ACC112 (cell line): ENCODE measurements around the gene C2CD3.

Experiments used
- H2AFZ ChIP-seq: fragments of 200-600 bp; sonication (generic); one replicate; pipeline ENCODE4 v1.6.0; 2017; ENCODE audit warnings: antibody characterized with exemption, low read length; ENCODE audit not compliant: unreplicated experiment
- H3K27ac ChIP-seq: fragments of 200-600 bp; sonication (generic); 2 replicates; pipeline ENCODE4 v1.5.1; 2014; ENCODE audit warnings: low read depth, mild to moderate bottlenecking, antibody characterized with exemption, low read length, moderate library complexity
- H3K27me3 ChIP-seq: fragments of 200-600 bp; sonication (generic); 2 replicates; pipeline ENCODE4 v1.6.1; 2014; ENCODE audit warnings: mild to moderate bottlenecking, antibody characterized with exemption, low read length, moderate library complexity, mixed read lengths; ENCODE audit not compliant: insufficient read depth
- H3K36me3 ChIP-seq: fragments of 200-600 bp; sonication (generic); 2 replicates; pipeline ENCODE4 v1.6.1; 2016; ENCODE audit warnings: mild to moderate bottlenecking, antibody characterized with exemption, low read length, moderate library complexity, mixed read lengths; ENCODE audit not compliant: insufficient read depth
- H3K4me1 ChIP-seq: fragments of 200-600 bp; sonication (generic); one replicate; pipeline ENCODE4 v1.6.1; 2016; ENCODE audit warnings: low read length, mixed read lengths; ENCODE audit not compliant: insufficient read depth, unreplicated experiment, control insufficient read depth
- H3K4me3 ChIP-seq: fragments of 200-600 bp; sonication (generic); 2 replicates; pipeline ENCODE4 v1.5.1; 2014; ENCODE audit warnings: mild to moderate bottlenecking, low read depth, low read length
- H3K79me2 ChIP-seq: fragments of 200-600 bp; sonication (generic); one replicate; pipeline ENCODE4 v1.6.0; 2016; ENCODE audit warnings: low read length; ENCODE audit not compliant: control insufficient read depth, unreplicated experiment, insufficient read depth

The C2CD3 gene

GRCh38 chr11:74004759-74005615, 165.8 kb downstream of the C2CD3 start:
- no peaks in the 10 kb centered on the region for H3K27me3 ChIP-seq
- H3K36me3 ChIP-seq = no peaks in the 10 kb centered on the region
- H2AFZ ChIP-seq = no peak overlapping the region
- no peaks in the 10 kb centered on the region for H3K79me2 ChIP-seq
- no peak overlapping the region for H3K27ac ChIP-seq
- no peak overlapping the region for H3K4me3 ChIP-seq
- no peaks in the 10 kb centered on the region for H3K4me1 ChIP-seq

DNA sequence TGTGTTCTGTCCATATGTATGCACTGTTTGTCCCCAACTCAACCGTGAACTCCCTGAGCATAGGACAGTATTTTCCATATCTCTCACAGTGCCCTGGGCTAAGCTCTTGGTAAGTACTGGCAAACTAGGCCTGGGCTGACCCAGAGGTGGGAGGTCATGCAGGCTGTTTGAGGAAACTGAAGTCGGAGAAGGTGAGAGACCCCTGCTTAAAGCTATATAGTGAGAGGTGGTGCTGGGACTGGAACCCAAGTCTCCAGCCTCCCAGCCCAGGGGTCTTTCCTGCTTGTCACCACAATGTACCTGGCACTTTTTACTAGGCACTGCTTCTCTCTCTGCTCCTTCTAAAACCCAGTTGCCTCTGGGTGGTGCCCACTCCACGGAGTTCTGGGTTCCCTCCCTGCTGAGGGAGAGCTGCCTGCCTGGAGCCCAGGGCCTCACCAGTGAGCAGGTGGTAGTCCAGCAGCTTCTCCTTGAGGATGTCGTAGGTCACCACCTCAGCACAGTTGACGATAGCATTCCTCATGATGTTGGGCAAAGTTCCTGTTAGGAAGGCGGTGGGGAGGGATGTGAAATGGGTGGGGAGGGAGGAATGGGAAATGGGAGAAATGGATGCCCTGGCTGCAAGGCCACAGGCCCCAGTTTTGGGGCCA, 166.6 kb downstream of the C2CD3 start:
- Histone ChIP-seq H3K4me1 (no peaks in the 10 kb centered on the region), H2AFZ (no peak overlapping the region), H3K27ac (no peak overlapping the region), H3K79me2 (no peaks in the 10 kb centered on the region), H3K36me3 (no peaks in the 10 kb centered on the region), H3K27me3 (no peaks in the 10 kb centered on the region), H3K4me3 (no peak overlapping the region)

GRCh38 chr11:74002832-74003231, 168.0 kb downstream of the C2CD3 start:
- H3K4me3 ChIP-seq = no peak overlapping the region
- H3K27me3 ChIP-seq = no peaks in the 10 kb centered on the region
- no peaks in the 10 kb centered on the region for H3K36me3 ChIP-seq
- no peaks in the 10 kb centered on the region for H3K79me2 ChIP-seq
- H3K27ac ChIP-seq = no peak overlapping the region
- H2AFZ ChIP-seq = no peak overlapping the region
- no peaks in the 10 kb centered on the region for H3K4me1 ChIP-seq

DNA sequence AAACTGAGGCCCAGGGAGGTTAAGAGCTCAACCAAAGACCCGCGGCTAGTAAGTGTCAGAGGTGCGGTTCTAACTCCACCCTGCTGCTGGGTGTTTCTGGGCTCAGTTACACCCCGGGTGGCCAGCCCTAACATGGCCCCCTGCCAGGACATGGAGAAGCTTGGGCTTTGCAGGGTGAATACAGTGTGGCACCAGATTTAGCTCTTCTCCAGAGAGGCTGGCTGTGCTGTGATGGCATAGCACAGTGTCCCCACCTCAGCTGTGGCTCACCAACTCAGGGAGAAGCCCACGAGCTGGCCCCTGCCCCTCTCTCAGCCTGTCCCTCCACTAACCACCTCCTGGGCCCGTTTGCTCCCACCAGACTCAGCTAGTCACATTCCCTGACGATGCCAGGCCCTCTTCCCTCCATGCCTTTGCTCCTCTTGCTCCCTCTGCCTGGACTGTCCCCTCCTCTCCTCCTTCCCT, 168.9 kb downstream of the C2CD3 start:
- H2AFZ ChIP-seq = no peak overlapping the region
- no peaks in the 10 kb centered on the region for H3K27me3 ChIP-seq
- no peaks in the 10 kb centered on the region for H3K4me1 ChIP-seq
- no peak overlapping the region for H3K4me3 ChIP-seq
- H3K27ac ChIP-seq = no peak overlapping the region
- no peaks in the 10 kb centered on the region for H3K79me2 ChIP-seq
- H3K36me3 ChIP-seq = no peaks in the 10 kb centered on the region

DNA sequence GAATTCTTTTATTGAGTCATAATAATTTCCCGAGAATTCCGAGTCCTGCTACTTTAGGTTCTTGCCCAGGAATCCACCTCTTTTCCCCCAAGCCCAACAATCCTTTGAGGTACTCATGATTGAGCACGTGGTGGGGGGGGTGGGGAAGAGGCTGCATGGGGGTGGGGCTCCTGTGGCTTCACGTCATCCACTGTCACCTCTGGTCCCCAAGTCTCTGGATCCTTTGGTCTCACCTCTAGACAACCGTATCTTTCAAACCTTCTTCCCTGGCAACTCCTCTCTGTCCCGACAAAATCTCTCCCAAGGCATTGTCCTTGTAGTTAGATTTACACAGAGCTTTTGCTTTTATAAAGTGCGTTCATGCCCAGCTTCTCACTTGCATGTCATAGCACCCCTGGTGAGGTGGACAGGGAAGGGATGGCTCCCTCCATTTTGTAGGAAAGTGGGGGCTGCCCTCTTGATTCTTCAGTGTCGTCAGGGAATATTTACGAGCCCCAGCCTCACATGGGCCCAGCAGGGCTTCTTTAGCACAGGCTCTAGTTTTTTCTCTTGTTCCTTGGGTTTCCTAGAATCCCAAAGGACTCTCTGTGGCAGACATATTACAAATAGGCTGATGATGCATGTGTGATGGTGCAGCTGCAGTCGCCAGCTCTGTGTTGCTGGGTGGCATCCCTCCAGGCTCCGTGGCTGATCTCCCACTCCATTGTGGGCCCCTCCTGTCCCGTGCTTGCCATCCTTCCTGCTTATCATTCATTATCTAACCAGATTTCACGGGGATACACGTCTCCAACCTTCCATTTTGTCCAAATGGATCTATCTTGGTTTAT, 170.3 kb downstream of the C2CD3 start:
- no peaks in the 10 kb centered on the region for H3K27me3 ChIP-seq
- no peaks in the 10 kb centered on the region for H3K36me3 ChIP-seq
- no peak overlapping the region for H3K4me3 ChIP-seq
- H2AFZ ChIP-seq = no peak overlapping the region
- no peak overlapping the region for H3K27ac ChIP-seq
- no peaks in the 10 kb centered on the region for H3K4me1 ChIP-seq
- no peaks in the 10 kb centered on the region for H3K79me2 ChIP-seq

GRCh38 chr11:73999581-74000306, 171.1 kb downstream of the C2CD3 start:
- no peak overlapping the region for H3K27ac ChIP-seq
- no peaks in the 10 kb centered on the region for H3K4me1 ChIP-seq
- H3K36me3 ChIP-seq = no peaks in the 10 kb centered on the region
- no peaks in the 10 kb centered on the region for H3K27me3 ChIP-seq
- H3K4me3 ChIP-seq = no peak overlapping the region
- no peaks in the 10 kb centered on the region for H3K79me2 ChIP-seq
- no peak overlapping the region for H2AFZ ChIP-seq

GRCh38 chr11:73998846-73999575, 171.8 kb downstream of the C2CD3 start:
- H2AFZ ChIP-seq = no peak overlapping the region
- no peaks in the 10 kb centered on the region for H3K36me3 ChIP-seq

DNA sequence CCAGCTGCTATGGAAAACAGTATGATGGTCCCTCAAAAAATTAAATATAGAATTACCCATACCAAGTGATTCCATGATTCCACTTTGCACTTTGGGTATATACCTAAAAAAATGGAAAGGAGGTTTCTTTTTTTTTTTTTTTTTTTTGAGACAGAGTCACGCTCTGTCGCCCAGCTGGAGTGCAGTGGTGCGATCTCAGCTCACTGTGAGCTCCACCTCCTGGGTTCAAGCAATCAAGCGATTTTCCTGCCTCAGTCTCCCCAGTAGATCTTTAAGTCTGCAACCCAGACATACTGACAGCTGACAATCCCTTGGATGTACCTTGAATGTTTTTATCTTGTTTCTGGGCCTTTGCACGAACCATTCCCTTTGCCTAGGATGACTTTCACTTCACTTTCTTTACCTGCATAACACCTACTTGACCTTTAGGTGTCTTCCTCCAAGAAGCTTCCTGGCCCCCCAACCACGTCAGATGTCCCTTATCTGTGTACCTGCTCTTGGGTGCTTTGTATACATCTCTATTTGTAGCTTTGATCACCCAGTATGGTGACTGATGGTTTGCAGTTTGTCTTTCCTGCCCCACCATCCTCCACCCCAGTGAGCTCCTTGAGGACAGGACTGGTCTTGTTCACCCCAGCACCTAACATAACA, 173.6 kb downstream of the C2CD3 start:
- no peaks in the 10 kb centered on the region for H3K4me1 ChIP-seq
- H3K27me3 ChIP-seq = no peaks in the 10 kb centered on the region
- no peaks in the 10 kb centered on the region for H3K36me3 ChIP-seq
- no peak overlapping the region for H2AFZ ChIP-seq
- H3K4me3 ChIP-seq = no peak overlapping the region
- H3K79me2 ChIP-seq = no peaks in the 10 kb centered on the region
- no peak overlapping the region for H3K27ac ChIP-seq

More at GRCh38 chr11:73998846-73999575, 171.8 kb downstream of the C2CD3 start:
- Histone ChIP-seq H3K27me3 (no peaks in the 10 kb centered on the region), H3K4me3 (no peak overlapping the region), H3K4me1 (no peaks in the 10 kb centered on the region), H3K27ac (no peak overlapping the region), H3K79me2 (no peaks in the 10 kb centered on the region)

DNA sequence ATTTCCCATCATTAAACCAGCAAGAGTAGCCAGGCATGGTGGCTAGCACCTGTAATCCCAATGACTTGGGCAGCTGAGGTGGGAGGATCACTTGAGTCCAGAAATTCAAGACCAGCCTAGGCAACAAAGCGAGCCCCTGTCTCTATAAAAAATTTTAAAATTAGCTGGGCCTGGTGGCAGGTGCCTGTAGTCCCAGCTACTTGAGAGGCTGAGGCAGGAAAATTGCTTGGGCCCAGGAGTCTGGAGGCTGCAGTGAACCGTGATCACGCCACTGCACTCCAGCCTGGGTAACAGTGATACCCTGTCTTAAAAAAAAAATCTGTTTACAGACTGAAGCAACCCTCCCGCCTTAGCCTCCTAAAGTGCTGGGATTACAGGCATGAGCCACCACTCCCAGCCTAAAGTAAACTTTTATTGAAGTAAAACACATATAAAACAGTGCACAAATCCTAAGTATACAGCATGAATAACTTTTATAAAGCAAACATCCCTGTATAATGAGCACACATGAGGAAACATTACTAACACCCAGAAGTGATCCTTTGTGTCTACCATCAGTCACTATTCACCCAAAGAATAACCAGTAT, 174.5 kb downstream of the C2CD3 start:
- H3K27ac ChIP-seq = no peak overlapping the region

More for the DNA sequence above, 174.5 kb downstream of the C2CD3 start:
- no peaks in the 10 kb centered on the region for H3K79me2 ChIP-seq
- no peaks in the 10 kb centered on the region for H3K4me1 ChIP-seq
- no peaks in the 10 kb centered on the region for H3K27me3 ChIP-seq
- no peak overlapping the region for H2AFZ ChIP-seq
- H3K4me3 ChIP-seq = no peak overlapping the region
- no peaks in the 10 kb centered on the region for H3K36me3 ChIP-seq
